ENCODE measurements around the gene MAST4. TPM values are rescaled to one million over a fixed set of nuclear protein-coding genes. Genes with fewer than 3 reads are reported as not detected.

MAST4 gene
- polyA plus RNA-seq, 1 donor (not counting 4 experiments of a cell fraction or from before 2014, with no cell fraction given): 19.8 TPM

- Histone ChIP-seq H3K9me1 (ENCODE audit: control insufficient read depth, extremely low read depth, insufficient read depth, low read length) (peaks cover 2% of the 10 kb centered on the region), H3K27me3 (ENCODE audit: control insufficient read depth, extremely low read depth, insufficient read depth, low read length) (no peaks in the 10 kb centered on the region), H3K9ac (ENCODE audit: control insufficient read depth, extremely low read depth, insufficient read depth, low read length) (no peak overlapping the region), H3K79me2 (ENCODE audit: control insufficient read depth, insufficient read depth, low read length) (peaks cover 74% of the 10 kb centered on the region), H3K36me3 (ENCODE audit: control insufficient read depth in 2 of 2, extremely low read depth in 1 of 2, insufficient read depth in 2 of 2, low read length in 2 of 2) (peaks cover 2 to 6% of the 10 kb centered on the region in 2 experiments), H3K27ac (ENCODE audit: control insufficient read depth, insufficient read depth, low read length) (no peak overlapping the region), H2AFZ (ENCODE audit: control insufficient read depth, low read length) (no peak overlapping the region), H3K9me3 (ENCODE audit: control insufficient read depth, low read depth, low read length) (no peaks in the 10 kb centered on the region), H3K4me3 (ENCODE audit: control insufficient read depth in 2 of 3, extremely low read depth in 1 of 3, insufficient read depth in 2 of 3, low read depth in 1 of 3, low read length in 3 of 3) (no peak overlapping the region), H3K4me1 (ENCODE audit: control insufficient read depth, extremely low read depth, insufficient read depth, low read length) (peaks cover 15% of the 10 kb centered on the region), H4K20me1 (ENCODE audit: control insufficient read depth, extremely low read depth, insufficient read depth, low read length) (peaks cover under 1% of the 10 kb centered on the region), H3K4me2 (ENCODE audit: control insufficient read depth, extremely low read depth, insufficient read depth, low read depth, low read length) (no peak overlapping the region)
- DNase-seq (ENCODE audit: low read depth, low spot score) (no peak), FAIRE-seq (no peak)
- TF ChIP-seq EZH2 (IDR thresholded peaks at IDR 0.05; ENCODE audit: low read length): no peak
- TF ChIP-seq, protein P1, sequence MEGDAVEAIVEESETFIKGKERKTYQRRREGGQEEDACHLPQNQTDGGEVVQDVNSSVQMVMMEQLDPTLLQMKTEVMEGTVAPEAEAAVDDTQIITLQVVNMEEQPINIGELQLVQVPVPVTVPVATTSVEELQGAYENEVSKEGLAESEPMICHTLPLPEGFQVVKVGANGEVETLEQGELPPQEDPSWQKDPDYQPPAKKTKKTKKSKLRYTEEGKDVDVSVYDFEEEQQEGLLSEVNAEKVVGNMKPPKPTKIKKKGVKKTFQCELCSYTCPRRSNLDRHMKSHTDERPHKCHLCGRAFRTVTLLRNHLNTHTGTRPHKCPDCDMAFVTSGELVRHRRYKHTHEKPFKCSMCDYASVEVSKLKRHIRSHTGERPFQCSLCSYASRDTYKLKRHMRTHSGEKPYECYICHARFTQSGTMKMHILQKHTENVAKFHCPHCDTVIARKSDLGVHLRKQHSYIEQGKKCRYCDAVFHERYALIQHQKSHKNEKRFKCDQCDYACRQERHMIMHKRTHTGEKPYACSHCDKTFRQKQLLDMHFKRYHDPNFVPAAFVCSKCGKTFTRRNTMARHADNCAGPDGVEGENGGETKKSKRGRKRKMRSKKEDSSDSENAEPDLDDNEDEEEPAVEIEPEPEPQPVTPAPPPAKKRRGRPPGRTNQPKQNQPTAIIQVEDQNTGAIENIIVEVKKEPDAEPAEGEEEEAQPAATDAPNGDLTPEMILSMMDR (optimal IDR thresholded peaks at IDR 0.05 in 1 of 3, IDR thresholded peaks at IDR 0.05 in 1 of 3, conservative IDR thresholded peaks at IDR 0.05 in 1 of 3; ENCODE audit: extremely low read depth in 1 of 3, insufficient read depth in 2 of 3, low read length in 3 of 3): no peak
- dilution Hi-C loops (cut with MboI; ENCODE audit: extremely low pct_ligation_motif_present, low sequenced_read_pairs): no loop called here
Measured at GRCh38 chr5:67045816-67046740, 449.9 kb downstream of the MAST4 start.

- Histone ChIP-seq H3K9me3 (ENCODE audit: control insufficient read depth, low read depth, low read length) (no peaks in the 10 kb centered on the region), H3K4me1 (ENCODE audit: control insufficient read depth, extremely low read depth, insufficient read depth, low read length) (peaks cover 19% of the 10 kb centered on the region), H3K27ac (ENCODE audit: control insufficient read depth, insufficient read depth, low read length) (no peak overlapping the region), H3K4me3 (ENCODE audit: control insufficient read depth in 2 of 3, extremely low read depth in 1 of 3, insufficient read depth in 2 of 3, low read depth in 1 of 3, low read length in 3 of 3) (no peak overlapping the region), H3K9me1 (ENCODE audit: control insufficient read depth, extremely low read depth, insufficient read depth, low read length) (peaks cover 2% of the 10 kb centered on the region), H3K27me3 (ENCODE audit: control insufficient read depth, extremely low read depth, insufficient read depth, low read length) (no peaks in the 10 kb centered on the region), H4K20me1 (ENCODE audit: control insufficient read depth, extremely low read depth, insufficient read depth, low read length) (no peaks in the 10 kb centered on the region), H3K4me2 (ENCODE audit: control insufficient read depth, extremely low read depth, insufficient read depth, low read depth, low read length) (no peak overlapping the region), H2AFZ (ENCODE audit: control insufficient read depth, low read length) (no peak overlapping the region), H3K9ac (ENCODE audit: control insufficient read depth, extremely low read depth, insufficient read depth, low read length) (no peak overlapping the region), H3K36me3 (ENCODE audit: control insufficient read depth in 2 of 2, extremely low read depth in 1 of 2, insufficient read depth in 2 of 2, low read length in 2 of 2) (peaks cover 2% of the 10 kb centered on the region in 2 experiments), H3K79me2 (ENCODE audit: control insufficient read depth, insufficient read depth, low read length) (peaks cover 68% of the 10 kb centered on the region)
- DNase-seq (ENCODE audit: low read depth, low spot score): no peak
- TF ChIP-seq, protein P1 (optimal IDR thresholded peaks at IDR 0.05 in 1 of 3, IDR thresholded peaks at IDR 0.05 in 1 of 3, conservative IDR thresholded peaks at IDR 0.05 in 1 of 3; ENCODE audit: extremely low read depth in 1 of 3, insufficient read depth in 2 of 3, low read length in 3 of 3): peak in 1 of 3 experiments; percentile 21
- no peak for TF ChIP-seq EZH2 (IDR thresholded peaks at IDR 0.05; ENCODE audit: low read length)
- peak; percentile 23 for FAIRE-seq
- dilution Hi-C loops (cut with MboI; ENCODE audit: extremely low pct_ligation_motif_present, low sequenced_read_pairs): no loop called here
Measured at GRCh38 chr5:67047160-67047559, 451.0 kb downstream of the MAST4 start.

All from keratinocyte (primary cell).